ENCODE data around the gene PPIH.
A peak's percentile ranks its signal among the peaks of the same experiment; 100 is the strongest.
"Not testable (repeated sequence)": the region's sequence is repeated elsewhere in the genome, so short reads cannot be mapped to it uniquely, and the experiment has no call there.

Gene PPIH

DNA sequence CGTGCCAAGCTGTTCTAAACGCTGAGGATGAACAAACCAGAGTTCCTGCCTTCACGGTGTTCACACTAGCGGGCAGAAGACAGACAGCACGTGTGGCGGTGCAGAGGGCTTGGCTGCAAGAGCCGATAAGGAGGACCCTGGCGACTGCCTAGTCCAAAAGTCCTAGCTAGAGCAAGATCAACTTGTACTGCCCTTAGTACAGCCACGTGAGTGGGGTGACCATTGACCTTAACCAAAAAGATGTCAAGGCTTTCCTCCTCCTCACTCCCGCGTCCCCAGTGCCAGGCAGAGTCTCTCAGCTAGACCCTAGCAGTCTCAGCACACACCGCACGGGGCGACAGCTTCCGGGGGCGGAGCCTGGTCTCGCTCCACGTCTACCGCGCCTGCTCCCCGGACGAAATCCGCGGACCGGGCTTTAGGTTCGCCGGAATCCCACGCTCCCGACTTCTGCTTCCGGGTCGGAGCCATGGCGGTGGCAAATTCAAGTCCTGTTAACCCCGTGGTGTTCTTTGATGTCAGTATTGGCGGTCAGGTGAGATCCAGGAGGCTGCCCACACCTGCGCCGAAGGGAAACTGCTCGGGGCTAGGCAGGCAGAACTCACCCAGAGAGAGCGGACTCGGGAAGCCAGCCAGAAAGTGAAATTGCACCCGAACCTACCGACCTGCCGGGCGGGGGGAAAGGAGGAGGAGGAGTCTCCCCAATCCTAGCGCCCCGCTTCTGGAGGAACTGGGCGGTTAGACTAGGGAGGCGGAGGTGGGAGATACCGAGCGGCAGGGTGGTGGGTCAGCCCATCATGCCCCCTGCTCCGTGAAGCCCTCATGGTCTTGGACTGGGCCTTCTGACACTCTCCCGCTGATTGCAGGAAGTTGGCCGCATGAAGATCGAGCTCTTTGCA is at the start of gene PPIH:
PPIH (plus strand) TSS at position 443 of the 896 bp plus-strand sequence; CDS start at position 467, 24 bp downstream.
- DNase-seq, result peak; percentile 97

GRCh38 chr1:42613803-42614131 is 44.5 kb upstream of the PPIH start:
- DNase-seq, result no peak

DNA sequence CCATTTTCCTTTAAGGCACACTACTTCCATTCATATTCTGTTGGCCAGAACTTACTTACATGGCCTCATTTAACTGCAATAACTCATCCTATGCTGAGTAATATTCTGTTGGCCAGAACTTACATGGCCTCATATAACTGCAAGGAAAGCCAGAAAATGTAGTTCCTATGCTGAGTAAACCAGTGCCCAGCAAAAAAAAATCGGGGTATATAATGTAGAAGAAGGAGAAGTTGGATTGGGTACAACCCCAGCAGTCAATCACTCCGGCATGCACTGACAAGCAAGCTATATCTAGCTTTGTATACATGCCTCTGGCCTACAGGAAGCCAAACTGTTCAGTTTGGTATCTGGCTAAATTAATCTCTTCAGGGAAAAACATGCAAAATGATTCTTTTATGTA is 39.4 kb upstream of the PPIH start:
- DNase-seq, result no peak

- DNase-seq, result no peak
Measured at GRCh38 chr1:42620307-42620706, 37.9 kb upstream of the PPIH start.

DNA sequence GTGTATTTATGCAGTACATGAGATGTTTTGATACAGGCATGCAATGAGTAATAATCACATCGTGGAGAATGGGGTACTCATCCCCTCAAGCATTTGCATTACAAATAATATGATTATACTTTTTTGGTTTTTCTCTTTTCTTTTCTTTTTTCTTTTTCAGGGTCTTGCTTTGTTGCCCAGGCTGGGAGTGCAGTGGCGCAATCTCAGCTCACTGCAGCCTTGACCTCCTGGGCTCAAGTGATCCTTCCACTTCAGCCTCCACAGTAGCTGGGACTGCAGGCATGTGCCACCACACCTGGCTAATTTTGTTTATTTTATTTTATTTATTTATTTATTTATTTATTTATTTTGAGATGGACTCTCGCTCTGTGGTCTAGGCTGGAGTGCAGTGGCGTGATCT is 37.0 kb upstream of the PPIH start:
- DNase-seq, result not testable (repeated sequence)

GRCh38 chr1:42627205-42627604 is 31.0 kb upstream of the PPIH start:
- DNase-seq, result not testable (repeated sequence)

DNA sequence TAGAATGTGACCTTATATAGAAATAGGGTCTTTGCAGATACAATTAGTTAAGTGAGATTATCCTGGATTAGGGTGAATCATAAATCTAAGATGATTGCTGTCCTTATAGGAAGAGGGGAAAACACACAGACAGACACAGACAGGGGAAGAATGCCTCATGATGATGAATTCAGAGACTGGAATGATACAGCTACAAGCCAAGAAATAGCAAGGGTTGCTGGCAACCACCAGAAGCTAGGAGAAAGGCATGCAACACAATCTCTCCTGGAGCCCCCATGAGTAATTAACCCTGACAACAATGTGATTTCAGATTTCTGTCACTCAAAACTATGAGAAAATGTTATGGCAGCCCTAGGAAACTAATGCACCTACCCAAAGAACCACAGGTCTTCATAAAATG is 19.1 kb upstream of the PPIH start:
- no peak for DNase-seq

GRCh38 chr1:42646056-42646455 is 12.2 kb upstream of the PPIH start:
- no peak for DNase-seq

DNA sequence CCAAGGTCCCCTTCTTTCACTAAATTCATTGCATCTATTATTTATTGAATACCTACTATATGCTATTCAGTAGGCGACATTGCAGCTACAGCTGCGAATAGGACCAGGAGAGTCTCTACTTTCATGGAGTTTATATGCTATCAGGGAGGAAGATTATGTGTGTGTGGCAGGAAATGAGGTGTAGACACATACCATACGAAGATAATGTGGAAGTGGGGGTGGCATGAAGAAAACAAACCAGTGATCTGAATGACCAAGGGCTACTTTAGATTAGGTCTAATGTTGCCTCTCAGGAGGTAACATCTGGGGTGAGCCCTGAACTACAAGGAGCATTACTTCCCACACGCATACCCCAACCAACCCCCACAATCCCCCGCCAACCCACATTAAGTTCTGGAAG is 1.0 kb upstream of the PPIH start:
- DNase-seq, result no peak

DNA sequence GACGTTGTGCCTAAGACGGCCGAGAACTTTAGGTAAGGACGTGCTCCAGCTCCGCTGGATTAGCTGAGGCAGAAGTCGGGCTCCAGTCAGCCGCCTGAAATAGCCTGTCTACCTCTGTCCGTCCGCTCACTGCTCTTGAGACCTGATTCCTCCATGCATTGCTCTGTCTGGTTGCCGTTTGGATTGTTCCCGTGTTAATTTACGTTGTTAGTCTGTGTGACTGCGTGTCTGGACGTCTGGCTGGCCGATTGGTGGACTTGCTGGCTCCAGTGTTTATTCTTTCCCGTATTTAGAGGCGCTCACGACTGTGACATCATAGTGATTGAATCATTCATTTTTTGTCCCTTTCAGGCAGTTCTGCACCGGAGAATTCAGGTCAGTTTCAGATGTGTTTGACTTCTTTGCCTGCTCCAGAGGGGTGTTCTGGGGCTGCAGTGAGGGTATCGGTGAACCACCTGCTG is 684 bp downstream of the PPIH start:
- no peak for DNase-seq

- DNase-seq, result no peak
Measured at GRCh38 chr1:42660907-42661500, 2.8 kb downstream of the PPIH start.

DNA sequence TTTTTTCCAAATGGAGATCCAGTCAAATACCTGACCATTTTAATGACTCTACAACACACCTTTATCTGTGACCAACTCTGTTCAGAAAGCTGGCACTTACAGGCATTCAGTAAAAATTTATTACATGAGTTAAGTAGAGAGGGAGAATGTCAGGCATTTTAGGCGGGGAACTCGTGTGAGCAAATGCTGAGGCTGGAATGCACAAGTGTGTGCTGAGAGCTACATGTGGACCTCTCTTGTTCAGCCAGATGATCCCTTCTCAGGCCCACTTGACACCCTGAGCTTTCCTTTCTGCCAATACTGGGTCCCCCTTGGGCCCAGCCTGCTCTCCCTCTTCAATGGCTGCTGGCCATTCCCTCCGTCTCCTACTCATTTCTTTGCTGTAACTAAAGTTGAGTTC is 11.7 kb downstream of the PPIH start:
- no peak for DNase-seq

DNA sequence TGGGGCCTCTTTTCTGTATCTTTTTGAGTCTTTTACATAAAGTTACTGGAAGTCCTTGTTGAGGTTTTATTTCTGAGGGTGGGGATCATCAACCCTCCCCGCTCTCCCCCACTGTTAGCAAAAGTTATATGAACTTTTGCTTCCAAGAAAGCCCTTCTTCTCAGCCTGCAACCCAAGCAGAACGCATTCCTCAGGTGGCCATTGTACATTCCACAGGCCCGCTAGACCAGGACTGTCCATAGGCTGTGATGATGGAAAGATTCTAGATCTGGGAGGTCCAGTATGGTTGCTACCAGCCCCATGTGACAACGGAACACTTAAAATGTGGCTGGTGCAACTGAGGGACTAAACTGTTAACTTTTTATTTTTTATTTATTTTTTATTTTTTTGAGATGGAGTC is 12.2 kb downstream of the PPIH start:
- no peak for DNase-seq

DNA sequence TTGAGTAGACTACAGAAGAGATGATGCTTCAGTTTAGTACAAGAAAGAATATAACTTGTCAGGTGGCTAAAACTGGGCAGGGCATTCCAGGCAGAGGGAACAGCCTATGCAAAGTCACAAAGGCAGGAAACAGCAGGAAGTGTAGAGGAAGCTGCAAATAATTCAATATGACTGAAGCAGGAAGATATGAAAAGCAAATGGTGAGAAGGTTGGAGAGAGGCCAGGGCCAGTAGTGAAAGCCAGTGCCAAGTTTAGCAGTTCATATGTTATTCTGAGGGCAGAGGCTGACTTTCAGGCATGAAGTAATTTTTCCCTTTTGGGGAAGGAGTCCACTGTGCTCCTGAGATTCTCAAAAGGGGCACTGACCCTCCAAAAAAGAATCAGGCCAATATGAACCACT is 16.0 kb downstream of the PPIH start:
- DNase-seq, result no peak

DNA sequence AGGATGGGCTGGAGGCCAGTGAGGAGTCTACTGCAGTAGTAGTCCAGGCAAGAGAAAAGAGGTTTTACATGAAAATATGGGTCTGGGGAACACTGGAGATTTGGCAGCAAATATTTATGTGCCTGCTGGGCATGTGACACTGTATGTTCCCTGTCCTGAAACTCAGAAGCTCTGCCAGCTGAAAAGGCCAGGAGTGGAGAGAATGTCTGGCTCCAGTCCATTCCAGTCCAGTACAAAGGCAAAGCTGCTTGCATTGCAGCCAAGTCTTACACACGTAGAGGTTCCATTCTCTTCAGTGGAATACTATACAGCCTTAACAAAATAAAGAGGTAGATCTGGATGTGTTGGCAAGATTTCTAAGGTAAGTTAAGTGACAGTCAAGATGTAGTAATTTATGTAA is 16.5 kb downstream of the PPIH start:
- no peak for DNase-seq

GRCh38 chr1:42675467-42675866 is 17.2 kb downstream of the PPIH start:
- DNase-seq, result no peak

- DNase-seq, result no peak
Measured at GRCh38 chr1:42676534-42677087, 18.4 kb downstream of the PPIH start.

DNA sequence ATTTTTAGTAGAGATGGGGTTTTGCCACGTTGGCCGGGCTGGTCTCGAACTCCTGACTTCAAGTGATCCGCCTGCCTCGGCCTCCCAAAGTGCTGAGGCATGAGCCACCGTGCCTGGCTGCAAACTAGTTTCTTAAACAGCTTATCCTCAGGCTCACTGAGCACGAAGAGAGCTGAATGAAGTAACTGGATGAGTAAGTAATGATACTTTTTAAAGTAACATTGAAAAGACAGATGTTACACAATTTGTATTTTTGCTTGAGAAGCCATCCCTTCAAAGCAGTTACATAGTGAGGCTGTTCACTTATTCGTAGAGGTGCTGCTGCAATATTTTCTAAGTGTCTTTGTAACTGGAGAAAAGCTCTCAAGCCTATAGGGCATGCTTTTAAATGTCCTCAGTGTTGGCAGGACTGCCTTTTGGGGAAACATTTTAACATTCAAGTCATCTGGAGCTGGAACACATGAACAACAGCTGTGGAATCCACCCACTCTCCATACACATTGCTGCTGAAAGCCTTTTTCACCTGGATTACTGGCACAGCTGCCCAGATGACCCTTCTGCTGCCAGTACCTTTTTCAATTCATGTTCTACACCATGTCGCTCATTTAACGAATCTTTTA is 21.3 kb downstream of the PPIH start:
- no peak for DNase-seq

DNA sequence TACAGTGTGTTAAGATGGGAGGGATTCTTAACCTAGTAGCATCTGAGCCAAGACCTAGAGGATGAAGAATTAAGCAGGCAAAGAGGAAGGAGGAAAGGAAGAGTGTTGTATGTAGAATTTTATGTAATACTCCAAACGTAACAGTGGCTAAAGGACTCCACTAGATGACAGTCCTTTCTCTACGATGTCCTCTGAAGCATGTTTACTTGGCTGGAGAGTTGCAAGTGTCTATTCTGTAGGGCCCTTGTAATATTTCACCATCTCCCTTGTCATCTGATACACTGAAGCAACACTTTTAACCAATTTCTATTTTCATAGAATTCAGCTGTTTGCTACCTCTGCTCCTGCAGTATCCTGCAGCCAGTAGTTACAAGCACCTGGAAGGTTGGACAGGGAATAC is 21.8 kb downstream of the PPIH start:
- no peak for DNase-seq

GRCh38 chr1:42680921-42681683 is 22.9 kb downstream of the PPIH start:
- peak; percentile 18 for DNase-seq

- peak; percentile 96 for DNase-seq
Measured at GRCh38 chr1:42681741-42682483, 23.7 kb downstream of the PPIH start, which contains the start of gene YBX1. Gene YBX1 (plus strand): TSS chr1:42682418. CDS start chr1:42682566, 148 bp downstream.

DNA sequence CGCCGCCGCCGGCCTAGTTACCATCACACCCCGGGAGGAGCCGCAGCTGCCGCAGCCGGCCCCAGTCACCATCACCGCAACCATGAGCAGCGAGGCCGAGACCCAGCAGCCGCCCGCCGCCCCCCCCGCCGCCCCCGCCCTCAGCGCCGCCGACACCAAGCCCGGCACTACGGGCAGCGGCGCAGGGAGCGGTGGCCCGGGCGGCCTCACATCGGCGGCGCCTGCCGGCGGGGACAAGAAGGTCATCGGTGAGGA is 24.2 kb downstream of the PPIH start:
- DNase-seq, result not testable (repeated sequence)
